Measurements from ENCODE around the gene CHL1. TPM values are rescaled to one million over a fixed set of nuclear protein-coding genes. Genes with fewer than 3 reads are reported as not detected.
"Not testable (repeated sequence)": the region's sequence is repeated elsewhere in the genome, so short reads cannot be mapped to it uniquely, and the experiment has no call there.

Gene CHL1
- total RNA-seq, 2 donors from 2014 or later: not detected

DNA sequence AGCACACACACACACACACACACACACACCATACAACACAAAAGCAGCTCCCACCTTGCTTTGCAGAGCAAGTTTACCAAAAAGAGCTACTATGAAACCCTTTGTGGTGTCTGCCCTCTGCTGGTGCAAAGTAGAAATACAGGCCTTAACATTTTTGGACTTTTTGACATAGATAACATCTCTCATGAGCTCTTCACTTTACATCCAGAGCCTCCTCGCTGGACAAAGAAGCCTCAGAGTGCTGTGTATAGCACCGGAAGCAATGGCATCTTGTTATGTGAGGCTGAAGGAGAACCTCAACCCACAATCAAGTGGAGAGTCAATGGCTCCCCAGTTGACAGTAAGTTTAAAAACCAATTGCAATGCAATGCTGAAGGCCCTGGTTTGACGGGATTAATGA, 157.9 kb downstream of the CHL1 start:
- no peak for DNase-seq (ENCODE audit: low spot score)
- no peak for ATAC-seq
- no peak overlapping the region for H3K27ac Mint-ChIP-seq
- no peak overlapping the region for H3K4me3 Mint-ChIP-seq
- no peaks in the 10 kb centered on the region for H3K36me3 Mint-ChIP-seq
- H3K27me3 Mint-ChIP-seq: no peaks in the 10 kb centered on the region
- H3K9me3 Mint-ChIP-seq: peaks cover 4% of the 10 kb centered on the region
- no peaks in the 10 kb centered on the region for H3K4me1 Mint-ChIP-seq (ENCODE audit: low read depth in 2 of 2)

DNA sequence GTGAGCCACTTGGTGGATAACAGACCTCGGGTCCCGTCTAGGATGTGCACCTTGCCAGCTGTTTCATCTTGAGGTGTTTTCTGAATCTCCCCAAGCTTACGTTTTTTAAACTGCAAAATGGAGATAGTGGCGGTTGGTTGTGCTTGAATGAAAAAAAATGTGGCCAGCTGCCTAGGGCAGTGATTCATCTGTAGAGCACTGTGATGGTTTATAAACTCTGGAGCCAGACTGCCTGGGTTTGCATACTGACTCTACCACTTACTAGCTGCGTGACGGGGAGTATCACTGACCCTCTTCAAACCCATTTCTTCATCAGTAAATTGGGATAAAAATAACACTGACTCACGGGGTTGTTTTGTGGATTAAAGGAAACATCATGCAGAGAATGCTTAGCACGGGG, 159.1 kb downstream of the CHL1 start:
- Mint-ChIP-seq H3K4me3 (no peak overlapping the region), H3K9me3 (peaks cover 7% of the 10 kb centered on the region), H3K4me1 (ENCODE audit: low read depth in 2 of 2) (no peaks in the 10 kb centered on the region), H3K36me3 (no peaks in the 10 kb centered on the region), H3K27ac (no peak overlapping the region), H3K27me3 (no peaks in the 10 kb centered on the region)
- ATAC-seq: no peak
- DNase-seq (ENCODE audit: low spot score): no peak

DNA sequence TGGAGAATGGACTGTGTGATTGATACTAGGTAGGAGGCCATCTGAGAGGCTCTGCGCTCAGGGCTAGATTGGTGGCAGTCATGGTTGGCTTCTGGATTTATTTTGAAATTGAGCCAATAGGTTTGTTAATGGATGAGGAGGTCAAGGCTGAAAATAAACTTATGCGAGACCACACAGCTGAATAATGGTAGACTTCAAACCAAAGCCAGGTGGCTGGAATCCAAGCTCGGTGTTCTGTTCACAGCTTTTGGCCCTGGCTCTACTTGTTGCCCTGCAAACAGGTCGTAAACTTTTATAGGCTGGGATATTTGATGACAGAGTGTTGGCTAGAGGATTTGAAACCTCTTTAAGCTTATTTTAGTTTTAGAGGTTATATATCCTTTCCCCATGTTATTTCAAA, 160.4 kb downstream of the CHL1 start:
- ATAC-seq (no peak), DNase-seq (ENCODE audit: low spot score) (no peak)
- no peak overlapping the region for H3K4me3 Mint-ChIP-seq
- H3K27ac Mint-ChIP-seq: no peak overlapping the region
- peaks cover 11% of the 10 kb centered on the region for H3K9me3 Mint-ChIP-seq
- no peaks in the 10 kb centered on the region for H3K27me3 Mint-ChIP-seq
- no peaks in the 10 kb centered on the region for H3K36me3 Mint-ChIP-seq
- no peaks in the 10 kb centered on the region for H3K4me1 Mint-ChIP-seq (ENCODE audit: low read depth in 2 of 2)

- Mint-ChIP-seq H3K36me3 (no peaks in the 10 kb centered on the region), H3K27me3 (no peaks in the 10 kb centered on the region), H3K27ac (no peak overlapping the region), H3K9me3 (peaks cover 14% of the 10 kb centered on the region), H3K4me1 (ENCODE audit: low read depth in 2 of 2) (no peaks in the 10 kb centered on the region), H3K4me3 (no peak overlapping the region)
- ATAC-seq (no peak), DNase-seq (ENCODE audit: low spot score) (no peak)
Measured at GRCh38 chr3:359672-360071, 163.1 kb downstream of the CHL1 start.

DNA sequence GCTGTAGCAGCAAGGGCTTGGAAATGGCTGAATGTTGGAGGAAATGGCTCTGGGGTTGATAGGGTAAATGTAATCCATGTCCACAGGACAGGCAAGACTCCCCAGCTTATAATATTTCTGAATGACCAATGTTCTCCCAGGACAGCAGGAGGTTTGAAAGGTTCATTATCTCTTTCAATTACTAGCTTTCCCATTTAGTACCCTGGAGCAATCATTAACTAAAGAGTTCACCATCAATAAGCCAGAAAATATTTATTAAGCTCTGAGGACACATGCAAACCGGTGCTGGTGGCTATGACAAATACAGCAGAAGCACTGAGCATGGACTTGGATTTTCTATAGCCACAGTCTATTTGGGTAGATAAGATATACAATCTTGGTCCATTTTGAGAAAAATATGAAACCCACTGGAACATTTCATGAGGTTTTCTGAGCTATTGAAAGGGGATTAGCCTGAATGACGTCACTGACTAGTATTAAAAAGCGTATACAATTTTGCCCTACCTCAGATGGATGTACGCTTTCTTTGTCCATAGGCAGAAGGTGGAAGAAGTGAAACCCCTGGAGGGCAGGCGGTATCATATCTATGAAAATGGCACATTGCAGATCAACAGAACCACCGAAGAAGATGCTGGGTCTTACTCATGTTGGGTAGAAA, 166.2 kb downstream of the CHL1 start:
- H3K27ac Mint-ChIP-seq: no peak overlapping the region
- H3K36me3 Mint-ChIP-seq: no peaks in the 10 kb centered on the region
- no peaks in the 10 kb centered on the region for H3K4me1 Mint-ChIP-seq (ENCODE audit: low read depth in 2 of 2)
- ATAC-seq: no peak
- DNase-seq (ENCODE audit: low spot score): no peak
- peaks cover 10% of the 10 kb centered on the region for H3K9me3 Mint-ChIP-seq
- H3K27me3 Mint-ChIP-seq: no peaks in the 10 kb centered on the region
- no peak overlapping the region for H3K4me3 Mint-ChIP-seq

GRCh38 chr3:364287-364686, 167.7 kb downstream of the CHL1 start:
- Mint-ChIP-seq H3K36me3 (no peaks in the 10 kb centered on the region), H3K4me1 (ENCODE audit: low read depth in 2 of 2) (no peaks in the 10 kb centered on the region), H3K4me3 (no peak overlapping the region), H3K27ac (no peak overlapping the region), H3K27me3 (no peaks in the 10 kb centered on the region), H3K9me3 (peaks cover 13% of the 10 kb centered on the region)
- ATAC-seq (no peak), DNase-seq (ENCODE audit: low spot score) (no peak)

DNA sequence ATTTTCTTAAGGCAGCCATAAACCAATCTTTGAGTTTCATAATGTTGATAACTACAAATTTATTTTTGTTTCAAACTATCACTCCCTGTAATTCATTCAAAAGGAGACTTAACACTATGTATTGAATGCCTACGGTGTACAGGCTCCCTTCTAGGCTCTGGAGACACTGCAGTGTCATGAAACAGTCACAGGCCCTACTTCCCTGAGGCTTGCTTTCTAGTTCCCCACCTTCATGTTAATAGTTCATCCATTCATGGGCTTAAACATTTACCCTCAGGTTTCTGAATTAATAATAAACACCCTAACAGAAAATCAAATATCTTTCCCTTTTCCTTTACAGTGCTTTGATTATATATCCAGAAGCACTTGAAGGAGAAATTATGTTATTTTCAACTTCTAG, 168.7 kb downstream of the CHL1 start:
- no peaks in the 10 kb centered on the region for H3K36me3 Mint-ChIP-seq
- no peak for DNase-seq (ENCODE audit: low spot score)
- no peak for ATAC-seq
- H3K4me1 Mint-ChIP-seq (ENCODE audit: low read depth in 2 of 2): no peaks in the 10 kb centered on the region
- H3K4me3 Mint-ChIP-seq: no peak overlapping the region
- H3K27me3 Mint-ChIP-seq: no peaks in the 10 kb centered on the region
- H3K27ac Mint-ChIP-seq: no peak overlapping the region
- peaks cover 9% of the 10 kb centered on the region for H3K9me3 Mint-ChIP-seq

DNA sequence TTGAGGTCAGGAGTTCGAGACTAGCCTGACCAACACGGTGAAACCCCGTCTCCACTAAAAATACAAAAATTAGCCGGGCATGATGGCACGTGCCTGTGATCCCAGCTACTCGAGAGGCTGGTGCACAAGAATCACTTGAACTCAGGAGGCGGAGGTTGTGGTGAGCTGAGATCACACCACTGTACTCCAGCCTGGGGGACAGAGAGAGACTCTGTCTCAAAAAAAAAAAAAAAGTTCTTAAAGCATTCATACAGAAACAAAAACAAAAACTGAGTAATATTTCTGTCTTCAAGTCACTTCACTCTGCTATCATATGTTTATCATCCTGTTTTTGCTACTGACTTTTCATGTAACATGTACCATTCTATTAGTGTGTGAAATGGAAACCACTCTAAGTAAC, 169.7 kb downstream of the CHL1 start:
- not testable (repeated sequence) for H3K36me3 Mint-ChIP-seq; ATAC-seq; H3K27ac Mint-ChIP-seq; DNase-seq (ENCODE audit: low spot score); H3K27me3 Mint-ChIP-seq; H3K4me1 Mint-ChIP-seq (ENCODE audit: low read depth in 2 of 2); H3K4me3 Mint-ChIP-seq
- peaks cover 16% of the 10 kb centered on the region for H3K9me3 Mint-ChIP-seq

DNA sequence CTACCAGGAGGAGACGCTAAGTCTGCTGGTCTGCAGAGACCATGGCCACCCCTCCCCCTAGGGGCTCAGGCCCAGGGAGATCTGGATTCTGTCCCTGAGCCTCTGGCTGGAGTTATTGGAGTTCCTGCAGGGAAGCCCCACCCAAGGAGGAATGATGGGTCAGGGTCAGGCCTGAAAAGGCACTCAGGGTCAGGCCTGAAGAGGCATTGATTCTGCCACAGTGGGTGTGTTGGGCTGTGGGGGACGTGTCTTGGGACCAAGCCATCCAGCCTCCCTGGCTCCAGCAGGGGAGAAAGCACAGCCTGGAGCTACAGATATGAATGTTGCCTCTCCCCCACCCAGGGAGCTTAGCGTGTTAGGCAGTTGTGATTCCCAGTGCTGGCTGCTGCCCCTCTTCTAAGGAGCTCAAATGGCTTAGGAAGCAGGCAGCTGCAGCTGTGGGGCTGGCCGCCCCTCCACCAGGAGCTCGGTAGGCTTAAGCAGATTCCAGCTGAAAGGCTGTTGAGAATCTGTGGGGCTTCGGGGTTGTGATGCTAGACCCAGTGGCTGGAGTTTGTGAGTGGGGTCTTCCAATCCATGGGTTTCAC, 176.7 kb downstream of the CHL1 start:
- no peak for ATAC-seq
- H3K27ac Mint-ChIP-seq: no peak overlapping the region

GRCh38 chr3:374459-374858, 177.9 kb downstream of the CHL1 start:
- no peaks in the 10 kb centered on the region for H3K4me1 Mint-ChIP-seq (ENCODE audit: low read depth in 2 of 2)
- ATAC-seq: no peak
- H3K36me3 Mint-ChIP-seq: peaks cover 4% of the 10 kb centered on the region
- no peak for DNase-seq (ENCODE audit: low spot score)
- no peak overlapping the region for H3K27ac Mint-ChIP-seq
- H3K27me3 Mint-ChIP-seq: no peaks in the 10 kb centered on the region
- H3K4me3 Mint-ChIP-seq: no peak overlapping the region
- H3K9me3 Mint-ChIP-seq: peaks cover 22% of the 10 kb centered on the region

More for the DNA sequence above, 176.7 kb downstream of the CHL1 start:
- Mint-ChIP-seq H3K36me3 (peaks cover 4% of the 10 kb centered on the region), H3K27me3 (no peaks in the 10 kb centered on the region), H3K9me3 (peaks cover 24% of the 10 kb centered on the region), H3K4me1 (ENCODE audit: low read depth in 2 of 2) (no peaks in the 10 kb centered on the region), H3K4me3 (no peak overlapping the region)
- DNase-seq (ENCODE audit: low spot score): no peak

DNA sequence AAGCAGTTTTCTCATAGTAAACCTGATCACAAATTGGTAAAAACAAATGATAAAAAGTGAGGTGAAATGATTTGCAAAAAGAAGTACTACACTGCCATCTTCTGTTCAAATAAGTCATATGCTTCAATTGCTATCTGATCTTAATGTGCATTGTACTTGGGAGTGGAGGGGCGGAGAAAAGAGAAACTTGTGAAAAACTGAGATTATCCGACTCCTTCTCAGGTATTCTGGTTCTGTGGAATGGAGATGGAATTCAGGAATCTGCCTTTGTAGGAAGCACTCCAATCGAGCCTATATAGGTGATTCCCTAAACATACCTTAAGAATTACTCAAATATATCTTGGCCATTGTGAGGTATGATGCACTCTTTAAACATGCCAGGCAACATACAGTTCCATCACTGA, 180.6 kb downstream of the CHL1 start:
- Mint-ChIP-seq H3K4me1 (ENCODE audit: low read depth in 2 of 2) (no peaks in the 10 kb centered on the region), H3K9me3 (peaks cover 12% of the 10 kb centered on the region), H3K36me3 (no peaks in the 10 kb centered on the region), H3K27ac (no peak overlapping the region), H3K27me3 (no peaks in the 10 kb centered on the region), H3K4me3 (no peak overlapping the region)
- ATAC-seq (no peak), DNase-seq (ENCODE audit: low spot score) (no peak)

- DNase-seq (ENCODE audit: low spot score) (no peak), ATAC-seq (no peak)
- H3K4me3 Mint-ChIP-seq: no peak overlapping the region
Measured at GRCh38 chr3:380801-381200, 184.2 kb downstream of the CHL1 start.

DNA sequence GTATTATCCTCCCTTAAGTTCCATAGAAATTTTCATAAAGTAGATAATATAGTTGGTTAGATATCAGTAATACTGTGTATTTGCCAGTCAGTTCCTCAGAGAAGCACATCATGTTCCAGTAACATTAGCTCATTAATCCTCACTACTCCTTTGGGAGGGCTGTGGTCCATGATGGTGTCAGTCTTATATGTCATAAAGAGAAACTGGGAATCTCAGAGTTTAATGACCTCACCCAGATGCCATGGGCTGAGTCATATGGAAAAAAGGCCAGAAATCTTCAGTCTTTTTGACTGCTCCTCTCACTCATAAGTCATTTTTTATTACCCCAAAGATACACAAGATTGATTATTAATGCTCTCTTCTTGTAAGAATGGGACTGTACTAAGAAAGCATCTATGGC, 188.6 kb downstream of the CHL1 start:
- no peak for ATAC-seq
- no peak for DNase-seq (ENCODE audit: low spot score)
- Mint-ChIP-seq H3K27ac (no peak overlapping the region), H3K4me1 (ENCODE audit: low read depth in 2 of 2) (no peaks in the 10 kb centered on the region), H3K4me3 (no peak overlapping the region), H3K27me3 (no peaks in the 10 kb centered on the region), H3K36me3 (no peaks in the 10 kb centered on the region), H3K9me3 (no peaks in the 10 kb centered on the region)

More at GRCh38 chr3:380801-381200, 184.2 kb downstream of the CHL1 start:
- no peak overlapping the region for H3K27ac Mint-ChIP-seq
- no peaks in the 10 kb centered on the region for H3K36me3 Mint-ChIP-seq
- H3K27me3 Mint-ChIP-seq: no peaks in the 10 kb centered on the region
- peaks cover 2% of the 10 kb centered on the region for H3K9me3 Mint-ChIP-seq
- no peaks in the 10 kb centered on the region for H3K4me1 Mint-ChIP-seq (ENCODE audit: low read depth in 2 of 2)

DNA sequence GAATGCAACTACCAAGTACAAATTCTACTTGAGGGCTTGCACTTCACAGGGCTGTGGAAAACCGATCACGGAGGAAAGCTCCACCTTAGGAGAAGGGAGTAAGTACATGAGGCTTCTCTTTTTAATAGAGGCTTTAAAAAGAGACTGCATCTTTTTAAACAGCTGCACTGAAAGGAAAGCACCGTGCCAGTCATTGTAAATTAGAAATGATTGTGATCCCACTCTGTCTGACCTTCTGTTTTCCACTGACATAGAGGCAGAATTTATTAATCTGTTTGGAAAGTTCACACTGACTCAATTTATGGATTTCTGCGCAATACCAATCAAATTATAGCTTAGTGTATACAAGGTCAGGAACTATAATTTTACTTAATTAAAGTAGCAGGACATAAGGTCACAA, 198.2 kb downstream of the CHL1 start:
- no peak for ATAC-seq
- Mint-ChIP-seq H3K4me1 (ENCODE audit: low read depth in 2 of 2) (no peaks in the 10 kb centered on the region), H3K36me3 (no peaks in the 10 kb centered on the region), H3K27me3 (no peaks in the 10 kb centered on the region), H3K4me3 (no peak overlapping the region), H3K9me3 (peaks cover 8% of the 10 kb centered on the region), H3K27ac (no peak overlapping the region)
- no peak for DNase-seq (ENCODE audit: low spot score)

DNA sequence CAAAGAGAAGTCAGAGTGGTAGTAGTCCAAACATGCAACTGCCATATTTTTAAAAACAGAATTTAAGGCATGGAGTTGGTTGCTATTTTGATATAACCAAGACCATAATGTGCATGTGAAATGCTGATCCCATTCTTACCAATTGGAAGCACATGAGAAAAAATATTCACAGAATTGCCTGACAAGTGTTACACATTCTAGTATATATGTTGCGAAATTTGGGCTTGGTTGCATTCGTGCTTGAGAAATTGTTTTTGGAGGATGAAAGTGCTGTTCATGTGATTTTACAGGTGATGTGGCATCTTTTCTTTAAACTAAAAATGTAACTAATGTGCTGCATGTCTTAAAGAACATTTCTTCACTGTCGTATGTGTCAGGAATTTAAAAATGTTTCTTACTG, 199.7 kb downstream of the CHL1 start:
- H3K4me1 Mint-ChIP-seq (ENCODE audit: low read depth in 2 of 2): no peaks in the 10 kb centered on the region
- DNase-seq (ENCODE audit: low spot score) (no peak), ATAC-seq (no peak)
- H3K27me3 Mint-ChIP-seq: no peaks in the 10 kb centered on the region
- no peak overlapping the region for H3K4me3 Mint-ChIP-seq
- peaks cover 8% of the 10 kb centered on the region for H3K9me3 Mint-ChIP-seq
- no peaks in the 10 kb centered on the region for H3K36me3 Mint-ChIP-seq
- no peak overlapping the region for H3K27ac Mint-ChIP-seq
